Right lung (tissue), 5 donors: ENCODE data around the gene IQSEC3. TPM values are rescaled to one million over a fixed set of nuclear protein-coding genes. Genes with fewer than 3 reads are reported as not detected.

Experiments used
- DNase-seq, 2 donors: peaks; one replicate each; pipeline ENCODE4 v3.0.0-alpha.2; 2013
- polyA plus RNA-seq, 5 donors: library from polyadenylated mRNA; unstranded; fragments of 120-200 nt; gene quantifications; one replicate each; pipeline versions ENCODE4 v1.2.1 to v1.2.3, GENCODE V29; 2013; ENCODE audit warnings: inconsistent platforms in 1 of 5, low replicate concordance in 1 of 5; ENCODE audit not compliant: insufficient read length in 5 of 5, insufficient read depth in 1 of 5

Gene IQSEC3
- polyA plus RNA-seq, 5 donors, result 6.0 to 7.6 (median 6.7) TPM

- DNase-seq, result no peak
Observed at GRCh38 chr12:163406-163986, 96.9 kb downstream of the IQSEC3 start.

- DNase-seq, result no peak
Observed at GRCh38 chr12:164207-164606, 97.6 kb downstream of the IQSEC3 start.

GRCh38 chr12:165862-166368 lies 99.3 kb downstream of the IQSEC3 start:
- no peak for DNase-seq

- DNase-seq, result no peak
Observed at GRCh38 chr12:166425-167075, 100.0 kb downstream of the IQSEC3 start.

GRCh38 chr12:167959-168600 lies 101.5 kb downstream of the IQSEC3 start:
- no peak for DNase-seq

GRCh38 chr12:168763-169525 lies 102.4 kb downstream of the IQSEC3 start:
- DNase-seq, result no peak

- no peak for DNase-seq
Observed at GRCh38 chr12:169528-170370, 103.2 kb downstream of the IQSEC3 start.

GRCh38 chr12:170371-171225 lies 104.0 kb downstream of the IQSEC3 start:
- DNase-seq, result no peak

GRCh38 chr12:171276-171675 lies 104.7 kb downstream of the IQSEC3 start:
- DNase-seq, result no peak

- no peak for DNase-seq
Observed at GRCh38 chr12:171743-172676, 105.4 kb downstream of the IQSEC3 start.

- DNase-seq, result no peak
Observed at GRCh38 chr12:172732-173161, 106.2 kb downstream of the IQSEC3 start.

- DNase-seq, result no peak
Observed at GRCh38 chr12:174124-174523, 107.6 kb downstream of the IQSEC3 start.

GRCh38 chr12:174596-174995 lies 108.0 kb downstream of the IQSEC3 start:
- DNase-seq, result no peak

- DNase-seq, result peak in 1 of 2 donors; percentile 30
Observed at GRCh38 chr12:175250-175649, 108.7 kb downstream of the IQSEC3 start.

- DNase-seq, result no peak
Observed at GRCh38 chr12:175759-176158, 109.2 kb downstream of the IQSEC3 start.

GRCh38 chr12:176321-177181 lies 110.0 kb downstream of the IQSEC3 start:
- DNase-seq, result no peak

- DNase-seq, result no peak
Observed at GRCh38 chr12:177336-177979, 110.9 kb downstream of the IQSEC3 start.
